CD4-positive, alpha-beta T cell treated with Interleukin-6 for 4 hours (primary cell): Measurements from ENCODE around the gene SORCS2.

ENCODE experiments used
- DNase-seq: peaks from one replicate; pipeline ENCODE4 v3.0.0-alpha.2; 2020; ENCODE audit warnings: mixed read lengths

Gene SORCS2

DNA sequence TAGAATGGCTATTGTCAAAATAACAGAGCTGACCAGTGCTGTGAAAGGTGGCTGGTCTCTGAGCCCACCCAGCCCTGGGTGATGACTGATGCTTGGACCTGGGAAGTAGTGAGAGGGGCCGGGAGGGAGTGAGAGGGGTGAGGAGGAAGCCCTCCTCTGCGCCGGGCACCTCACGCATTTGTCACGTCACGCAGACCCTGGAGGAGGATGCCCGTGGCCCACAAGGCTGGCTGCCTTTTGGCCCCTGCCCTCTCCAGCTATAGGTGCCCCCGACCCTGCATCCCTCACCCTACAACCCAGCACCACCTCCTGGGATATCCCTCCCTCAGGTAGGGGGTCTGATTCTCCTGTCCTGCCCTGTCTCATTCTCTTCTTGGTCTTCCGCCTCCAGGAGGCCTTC, 539.9 kb downstream of the SORCS2 start:
- DNase-seq, result no peak

GRCh38 chr4:7733201-7733600, 540.9 kb downstream of the SORCS2 start:
- DNase-seq, result no peak

GRCh38 chr4:7733801-7734650, 541.7 kb downstream of the SORCS2 start:
- DNase-seq, result no peak

GRCh38 chr4:7734651-7735260, 542.4 kb downstream of the SORCS2 start:
- DNase-seq, result no peak

DNA sequence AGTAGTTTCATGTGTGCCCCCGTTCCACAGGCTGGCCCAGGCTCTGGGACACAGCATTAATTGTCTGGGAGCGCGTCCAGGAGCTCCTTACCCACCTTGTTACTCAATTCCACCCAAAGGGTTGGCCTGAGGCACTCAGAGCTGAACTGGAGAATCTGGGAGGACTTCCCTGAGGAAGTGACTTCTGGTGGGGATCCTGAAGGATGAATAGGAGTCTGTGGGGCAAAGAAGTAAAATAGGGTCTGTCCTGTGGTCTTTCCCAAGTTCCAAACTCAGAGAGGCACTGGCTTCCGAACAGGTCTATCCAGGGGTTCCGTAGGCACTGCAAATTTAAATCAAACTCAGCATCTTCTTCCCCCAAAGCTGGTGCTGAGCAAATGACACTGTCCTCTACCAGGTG, 543.1 kb downstream of the SORCS2 start:
- DNase-seq, result no peak

DNA sequence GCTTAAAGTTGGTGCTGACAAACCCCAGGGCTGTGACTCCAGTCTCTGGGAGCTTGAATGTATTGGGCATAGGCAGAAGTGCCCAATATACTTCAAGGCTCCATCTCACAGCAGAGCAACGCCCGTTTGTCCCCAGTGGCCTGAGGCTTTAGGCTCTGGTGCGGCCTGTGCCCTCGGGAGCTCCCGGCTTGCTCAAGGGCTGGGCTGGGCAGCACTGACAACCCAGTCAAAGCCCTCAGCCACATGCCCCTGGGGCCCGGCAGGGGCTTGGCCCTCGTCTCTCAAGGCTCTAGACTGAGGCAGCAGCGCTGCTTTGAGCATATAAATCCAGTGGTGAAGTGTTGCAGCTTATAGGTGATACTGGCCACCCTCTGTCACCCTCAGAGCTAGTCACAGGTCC, 543.6 kb downstream of the SORCS2 start:
- DNase-seq, result no peak

GRCh38 chr4:7736436-7737267, 544.3 kb downstream of the SORCS2 start:
- no peak for DNase-seq

GRCh38 chr4:7737268-7737645, 544.9 kb downstream of the SORCS2 start:
- DNase-seq, result no peak

DNA sequence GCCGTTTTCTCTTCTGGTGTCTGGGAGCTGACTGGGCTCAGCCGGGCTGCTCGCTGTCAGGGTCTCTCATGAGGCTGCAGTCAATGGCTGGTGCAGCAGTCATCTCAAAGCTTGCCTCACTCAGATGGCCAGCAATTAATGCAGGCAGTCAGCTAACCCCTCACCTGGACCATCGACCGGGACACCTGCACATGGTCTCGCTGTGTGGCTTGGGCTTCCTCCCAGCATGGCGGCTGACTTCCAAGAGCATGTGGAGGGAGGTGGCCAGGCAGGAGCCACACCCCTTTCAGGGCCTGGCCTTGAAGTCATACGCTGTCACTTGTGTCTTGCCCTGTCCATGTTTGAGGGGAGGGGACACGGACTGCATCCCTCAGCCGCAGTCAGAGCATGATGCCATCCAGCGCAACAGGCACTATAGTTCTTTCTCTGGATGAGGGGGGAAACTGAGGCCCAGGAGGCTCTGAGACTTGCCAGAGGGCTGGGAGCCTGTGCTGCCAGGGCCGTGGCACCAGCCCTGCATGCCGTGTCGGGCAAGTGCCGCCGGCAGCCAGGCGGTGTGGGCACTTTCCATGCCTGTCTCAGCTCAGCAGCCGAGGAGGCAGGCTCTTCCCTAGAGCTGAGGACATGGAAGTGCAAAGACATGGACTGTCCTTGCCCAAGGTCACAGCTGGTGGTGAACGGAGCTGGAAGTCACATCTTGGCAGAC, 545.6 kb downstream of the SORCS2 start:
- DNase-seq, result no peak

DNA sequence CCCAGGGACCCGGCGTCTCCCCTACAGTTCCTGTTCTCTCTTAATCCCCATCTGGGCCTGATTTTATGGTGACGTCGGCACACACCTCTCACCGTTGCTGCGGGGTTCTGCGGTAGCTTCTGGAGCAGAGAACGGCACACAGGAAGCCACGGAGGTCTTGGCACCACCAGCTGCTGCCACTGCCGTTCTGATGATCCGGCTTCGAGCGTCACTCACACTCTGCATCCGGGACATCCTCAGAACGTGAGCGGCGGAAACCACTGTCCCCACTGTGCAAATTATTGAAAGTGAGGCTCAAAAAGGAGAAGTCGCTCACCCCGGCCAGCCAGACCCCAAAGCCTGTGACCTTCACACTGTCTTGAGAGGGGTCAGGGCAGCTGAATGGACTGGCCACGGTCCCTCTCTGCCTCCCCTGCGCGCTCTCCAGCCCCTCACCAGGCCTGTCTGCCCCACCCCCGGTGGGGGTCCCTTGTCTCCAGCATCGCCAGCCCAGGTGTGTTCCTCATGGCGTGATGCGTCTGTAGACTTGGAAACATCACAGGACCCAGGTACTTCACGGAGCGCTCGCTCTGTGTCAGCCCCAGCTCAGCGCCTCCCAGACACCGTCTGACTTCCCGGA, 546.2 kb downstream of the SORCS2 start:
- no peak for DNase-seq

DNA sequence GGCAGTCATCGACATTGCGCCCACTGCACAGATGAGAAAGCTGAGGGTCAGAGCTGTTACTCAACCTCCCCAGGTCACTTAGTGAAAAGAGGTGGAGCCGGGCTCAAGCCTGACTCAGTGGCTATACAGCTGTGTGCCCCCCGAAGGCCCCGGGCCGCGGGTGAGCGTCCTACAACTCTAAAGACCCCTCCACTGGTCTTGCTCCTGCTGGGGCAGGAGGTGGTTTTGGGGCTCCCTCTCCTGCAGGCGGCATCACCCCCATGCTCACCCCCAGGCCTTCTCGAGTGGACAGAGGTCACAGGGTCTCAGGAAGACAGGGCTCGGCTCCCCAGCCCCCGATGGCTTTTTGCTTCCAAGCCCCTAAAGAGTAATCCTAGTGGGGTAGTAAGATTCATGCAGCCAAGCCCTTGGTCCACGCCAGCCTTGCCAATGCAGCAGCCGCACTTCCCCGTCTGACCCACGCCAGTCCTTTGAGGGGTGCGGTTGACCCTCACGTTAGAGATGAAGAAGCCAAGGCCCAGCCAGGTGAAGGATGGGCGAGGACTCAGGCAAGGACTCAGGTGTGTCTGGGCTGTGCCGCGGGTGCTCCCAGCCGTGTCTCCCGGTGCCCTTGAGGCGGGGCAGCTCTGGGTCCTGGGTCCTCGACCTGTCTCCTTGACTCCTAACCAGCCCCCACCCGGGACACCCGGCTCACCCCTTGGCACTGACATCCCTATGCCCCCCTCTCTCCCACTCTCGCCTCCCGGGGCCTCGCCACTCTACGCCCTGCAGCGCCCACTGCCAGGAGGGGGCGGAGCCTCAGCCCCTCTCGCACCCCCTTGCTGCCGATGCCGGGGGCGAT, 547.0 kb downstream of the SORCS2 start:
- no peak for DNase-seq

DNA sequence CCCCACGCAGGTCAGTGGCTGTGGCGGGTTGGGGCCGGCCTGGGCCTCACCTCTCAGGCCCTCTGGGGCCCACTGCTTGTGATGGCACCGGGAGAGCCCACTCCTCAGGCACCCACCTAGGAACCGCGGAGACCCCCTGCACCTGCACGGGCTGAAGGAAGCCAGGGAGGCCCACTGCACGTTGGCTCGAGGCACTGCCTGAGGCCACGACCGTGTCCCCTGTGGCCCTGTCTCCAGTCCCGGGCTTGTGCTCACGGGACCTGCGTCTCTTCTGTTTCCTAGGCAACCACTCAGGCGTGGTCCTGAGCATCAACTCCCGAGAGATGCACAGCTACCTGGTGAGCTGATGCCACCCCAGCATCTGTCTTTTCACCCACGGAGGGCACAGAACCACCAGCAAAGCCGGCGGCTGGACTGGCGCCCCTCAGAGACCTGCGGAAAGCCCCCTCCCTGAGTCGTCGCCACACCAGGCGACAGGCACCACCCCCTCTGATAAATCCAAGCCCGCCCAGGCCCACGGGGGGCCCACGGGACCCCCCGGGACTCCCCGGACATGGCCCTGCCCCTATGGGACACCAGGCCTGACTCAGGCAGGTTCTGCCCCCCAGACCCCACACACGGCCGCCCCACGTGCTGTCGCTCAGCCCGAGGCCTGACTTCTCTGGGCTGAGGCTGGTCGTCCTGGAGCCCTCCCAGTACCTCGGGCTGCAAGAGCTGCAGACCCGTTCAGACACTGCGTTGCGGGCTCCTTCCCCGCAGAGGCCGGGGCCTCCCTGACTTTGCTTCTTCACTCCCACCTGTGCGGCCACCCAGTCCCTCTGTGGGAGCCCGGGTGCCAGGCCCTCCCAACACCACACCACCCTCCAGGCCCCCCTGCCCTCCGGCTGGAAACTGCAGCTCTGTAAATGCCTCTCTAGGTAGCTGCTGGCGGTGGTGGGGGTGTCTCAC, 547.9 kb downstream of the SORCS2 start:
- no peak for DNase-seq

- no peak for DNase-seq
Observed at GRCh38 chr4:7740866-7741525, 548.7 kb downstream of the SORCS2 start.

DNA sequence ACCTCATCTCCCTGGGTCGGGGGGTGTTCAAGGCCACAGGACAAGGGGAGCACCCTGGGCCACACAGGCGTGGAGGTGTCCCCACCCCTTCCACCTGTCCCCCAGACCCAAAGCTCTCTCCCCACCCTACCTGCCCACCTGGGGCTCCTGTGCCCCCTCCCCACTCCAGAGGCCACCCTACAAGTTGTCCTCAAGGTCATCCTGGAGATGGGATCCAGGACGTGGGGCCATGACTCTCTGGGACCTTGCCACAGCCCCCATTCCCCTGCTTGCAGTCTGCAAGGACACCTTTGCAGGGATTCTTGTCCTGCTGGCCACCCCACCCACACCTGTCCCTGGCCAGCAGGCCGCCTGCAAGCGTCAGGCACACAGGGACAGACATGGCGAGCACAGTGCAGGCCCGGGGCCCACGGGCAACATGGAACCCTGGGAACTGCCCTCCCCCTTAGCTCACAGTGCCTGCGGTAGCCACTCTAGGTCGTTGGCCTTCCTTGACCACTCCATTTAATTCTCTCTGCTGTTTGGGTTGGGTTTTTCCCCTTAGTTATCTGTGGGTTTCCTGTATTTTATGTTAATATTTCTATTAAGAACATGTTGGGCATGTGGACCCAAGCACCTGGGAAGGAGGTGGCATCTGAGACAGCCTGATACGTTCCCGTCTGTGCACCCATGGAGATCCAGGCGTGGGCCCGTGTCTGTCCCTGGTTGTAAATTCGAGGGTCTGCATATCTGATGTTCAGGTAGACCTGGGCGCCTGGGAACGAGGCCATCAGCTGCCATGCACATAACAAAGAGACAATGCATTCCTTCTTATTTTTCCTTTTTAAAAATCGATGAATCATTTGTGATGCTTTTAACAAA, 549.8 kb downstream of the SORCS2 start:
- DNase-seq, result no peak

DNA sequence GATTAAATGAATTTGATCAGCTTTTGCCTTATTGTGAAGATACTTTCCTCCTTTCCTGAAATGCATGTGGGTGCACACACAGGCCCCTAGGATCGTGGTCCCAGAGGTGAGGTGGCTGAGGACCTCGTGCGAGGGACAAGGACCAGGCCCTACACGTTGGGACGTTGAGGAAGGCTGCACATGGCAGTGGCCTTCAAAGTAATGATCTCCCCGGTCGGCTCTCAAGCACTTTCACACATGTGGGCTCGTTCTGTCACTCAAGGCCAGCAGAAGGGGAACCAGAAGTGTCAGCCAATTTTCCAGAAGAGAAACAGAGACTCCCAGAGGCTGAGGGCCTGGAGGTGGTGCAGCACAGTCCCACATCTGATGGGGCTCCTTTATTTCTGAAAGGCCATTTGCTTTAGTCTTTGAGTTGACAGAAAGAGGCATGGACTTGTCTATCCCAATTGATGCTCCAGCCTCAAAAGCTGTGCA, 550.5 kb downstream of the SORCS2 start:
- DNase-seq, result no peak

GRCh38 chr4:7744142-7744804, 551.9 kb downstream of the SORCS2 start:
- DNase-seq, result no peak

- no peak for DNase-seq
Observed at GRCh38 chr4:7745301-7745885, 553.1 kb downstream of the SORCS2 start.
